CD4-positive, alpha-beta T cell (primary cell): ENCODE data around the gene ETAA1. TPM values are rescaled to one million over a fixed set of nuclear protein-coding genes. Genes with fewer than 3 reads are reported as not detected.

ENCODE experiments used
- ATAC-seq: fragments of 200-7000 bp; cut with Tn5 transposase; one replicate; pipeline ENCODE4 v1.10.0; 2022; ENCODE audit warnings: mild to moderate bottlenecking; ENCODE audit not compliant: poor library complexity
- CTCF ChIA-PET: fragments of 350-600 bp; sonication (Branson Sonifier 250); formaldehyde crosslinking; loops from one replicate; lab custom pipeline; 2021; ENCODE audit warnings: antibody characterized with exemption, inconsistent platforms; lab: Charles Lee
- POLR2A ChIA-PET: fragments of 350-600 bp; sonication (Branson Sonifier 250); formaldehyde crosslinking; loops from one replicate; lab custom pipeline; 2021; ENCODE audit warnings: antibody characterized with exemption, inconsistent platforms; lab: Charles Lee
- DNase-seq, 14 experiments: peaks; one replicate each; pipeline ENCODE4 v3.0.0-alpha.2; 2013 to 2020; ENCODE audit warnings: mixed read lengths in 2 of 14
- H3K27ac ChIP-seq, 2 donors: one replicate each; pipeline versions ENCODE4 v1.5.1 to v1.7.0; 2013; ENCODE audit warnings: low read length in 2 of 2, low read depth in 1 of 2, mild to moderate bottlenecking in 1 of 2
- H3K27me3 ChIP-seq, 2 experiments: 1 replicate in 1 of 2; 2 replicates in 1 of 2; pipeline versions ENCODE4 v1.6.1 to v1.7.0; 2013; ENCODE audit warnings: low read length in 2 of 2, control low read depth in 1 of 2, mild to moderate bottlenecking in 1 of 2, moderate library complexity in 1 of 2; ENCODE audit not compliant: insufficient read depth in 2 of 2, control insufficient read depth in 1 of 2
- H3K36me3 ChIP-seq: one replicate; pipeline ENCODE4 v1.6.1; 2013; ENCODE audit warnings: low read length, control low read depth; ENCODE audit not compliant: insufficient read depth
- H3K4me1 ChIP-seq: one replicate; pipeline ENCODE4 v1.6.1; 2013; ENCODE audit warnings: low read length, control low read depth; ENCODE audit not compliant: insufficient read depth
- H3K4me3 ChIP-seq: one replicate; pipeline ENCODE4 v1.5.1; 2013; ENCODE audit warnings: mild to moderate bottlenecking, low read length, moderate library complexity
- H3K9me3 ChIP-seq, 2 experiments: 1 replicate in 1 of 2; 2 replicates in 1 of 2; pipeline versions ENCODE4 v1.6.1 to v1.7.0; 2013; ENCODE audit warnings: low read length in 2 of 2, mild to moderate bottlenecking in 2 of 2, control low read depth in 1 of 2, moderate library complexity in 1 of 2; ENCODE audit not compliant: control insufficient read depth in 1 of 2, insufficient read depth in 1 of 2
- H3K27ac Mint-ChIP-seq: one replicate; pipeline ENCODE4 v1.8.0; 2020; ENCODE audit warnings: mixed read lengths
- H3K27me3 Mint-ChIP-seq: one replicate; pipeline ENCODE4 v1.8.0; 2021; ENCODE audit warnings: mixed read lengths
- H3K36me3 Mint-ChIP-seq: one replicate; pipeline ENCODE4 v1.8.0; 2021; ENCODE audit warnings: low read depth, mixed read lengths
- H3K4me1 Mint-ChIP-seq: one replicate; pipeline ENCODE4 v1.8.0; 2021; ENCODE audit warnings: low read depth, mixed read lengths
- H3K4me3 Mint-ChIP-seq: one replicate; pipeline ENCODE4 v1.8.0; 2020; ENCODE audit warnings: mild to moderate bottlenecking, mixed read lengths
- H3K9me3 Mint-ChIP-seq: one replicate; pipeline ENCODE4 v1.8.0; 2020; ENCODE audit warnings: mixed read lengths
- CTCF ChIP-seq: fragments of 200-600 bp; IDR thresholded peaks from one replicate; pipeline ENCODE4 v1.8.0; 2022; ENCODE audit warnings: antibody characterized with exemption, mild to moderate bottlenecking
- intact Hi-C, 2 experiments: fragments of 100-400 bp; cut with DNase I in 1 of 2; cut with micrococcal nuclease in 1 of 2; formaldehyde crosslinking; loops; one replicate each; pipeline versions ENCODE4 v1.15.1 to v1.9.0; 2023 to 2025; cut with DNase I, micrococcal nuclease
- total RNA-seq, 174 experiments: library from RNA in 2 of 174; stranded (reverse) in 2 of 174; gene quantifications; one replicate each; pipeline ENCODE4 v1.2.3 and lab custom pipeline; 2021 to 2026

Gene ETAA1
- total RNA-seq, 2 experiments from 2014 or later = 9.6 to 10.4 TPM

GRCh38 chr2:67399144-67399543, 2.0 kb downstream of the ETAA1 start:
- intact Hi-C loops = loop anchor here in 1 of 2 experiments (5.0 kb wide), 1 partner anchor 663 kb away; the partner anchor contains the start of gene C1D
- POLR2A ChIA-PET = no interaction called here
- H3K27ac Mint-ChIP-seq = peak overlapping the region; percentile 88

GRCh38 chr2:67399831-67400489, 2.8 kb downstream of the ETAA1 start:
- intact Hi-C loops = loop anchor here in 1 of 2 experiments (5.0 kb wide), 1 partner anchor 662 kb away; the partner anchor contains the start of gene C1D
- DNase-seq (no peak), ATAC-seq (no peak)
- Mint-ChIP-seq H3K36me3 (peaks cover 37% of the 10 kb centered on the region), H3K9me3 (no peaks in the 10 kb centered on the region), H3K4me3 (peak overlapping the region; percentile 59), H3K27me3 (no peaks in the 10 kb centered on the region), H3K4me1 (peaks cover 24% of the 10 kb centered on the region), H3K27ac (no peak overlapping the region)
- H3K4me1 ChIP-seq = no peaks in the 10 kb centered on the region
- H3K27ac ChIP-seq = no peak overlapping the region
- CTCF ChIA-PET = no interaction called here
- H3K27me3 ChIP-seq = no peaks in the 10 kb centered on the region
- H3K9me3 ChIP-seq = no peaks in the 10 kb centered on the region
- H3K36me3 ChIP-seq = peaks cover 19% of the 10 kb centered on the region
- H3K4me3 ChIP-seq = no peak overlapping the region
- POLR2A ChIA-PET = no interaction called here
- TF ChIP-seq CTCF = no peak

More at GRCh38 chr2:67399144-67399543, 2.0 kb downstream of the ETAA1 start:
- no peak for TF ChIP-seq CTCF
- no peak overlapping the region for H3K4me3 Mint-ChIP-seq
- H3K36me3 Mint-ChIP-seq = peaks cover 29% of the 10 kb centered on the region
- Histone ChIP-seq H3K27ac (no peak overlapping the region), H3K27me3 (no peaks in the 10 kb centered on the region), H3K4me3 (no peak overlapping the region), H3K9me3 (no peaks in the 10 kb centered on the region), H3K4me1 (no peaks in the 10 kb centered on the region), H3K36me3 (peaks cover 13% of the 10 kb centered on the region)
- DNase-seq (no peak), ATAC-seq (no peak)
- no peaks in the 10 kb centered on the region for H3K27me3 Mint-ChIP-seq
- H3K9me3 Mint-ChIP-seq = no peaks in the 10 kb centered on the region
- peaks cover 15% of the 10 kb centered on the region for H3K4me1 Mint-ChIP-seq
- CTCF ChIA-PET = no interaction called here

GRCh38 chr2:67400560-67401485, 3.7 kb downstream of the ETAA1 start:
- POLR2A ChIA-PET = no interaction called here
- CTCF ChIA-PET = interaction anchor here (2.3 kb wide), 1 partner anchor 9 kb away, joined by 8 read pairs; no protein-coding TSS in a partner anchor
- intact Hi-C loops = no loop called here
- Mint-ChIP-seq H3K27ac (no peak overlapping the region), H3K4me3 (no peak overlapping the region), H3K36me3 (peaks cover 42% of the 10 kb centered on the region), H3K27me3 (no peaks in the 10 kb centered on the region), H3K4me1 (peaks cover 27% of the 10 kb centered on the region), H3K9me3 (no peaks in the 10 kb centered on the region)
- no peak overlapping the region for H3K27ac ChIP-seq
- H3K36me3 ChIP-seq = peaks cover 26% of the 10 kb centered on the region
- no peak overlapping the region for H3K4me3 ChIP-seq
- ATAC-seq = no peak
- no peaks in the 10 kb centered on the region for H3K4me1 ChIP-seq
- no peaks in the 10 kb centered on the region for H3K27me3 ChIP-seq
- DNase-seq = no peak
- no peak for TF ChIP-seq CTCF
- H3K9me3 ChIP-seq = no peaks in the 10 kb centered on the region
